GM23338 (cell line): Measurements from ENCODE around the gene EEPD1.

ENCODE experiments used
- CREB1 ChIP-seq: fragments of 250-450 bp; sonication (Bioruptor Pico); IDR thresholded peaks from 2 replicates; pipeline ENCODE4 v1.5.0; 2020; ENCODE audit warnings: low read depth, mild to moderate bottlenecking, moderate library complexity
- CTCF ChIP-seq, 2 experiments: fragments of 200-600 bp in 1 of 2; sonication (generic) in 1 of 2; conservative IDR thresholded peaks; 2 replicates each; pipeline versions ENCODE4 v1.5.1 to v1.6.1; 2016 to 2017; ENCODE audit warnings: antibody characterized with exemption in 2 of 2, low read depth in 2 of 2, mild to moderate bottlenecking in 2 of 2, moderate library complexity in 1 of 2
- EZH2 ChIP-seq: fragments of 200-600 bp; sonication (generic); IDR thresholded peaks from one replicate; pipeline ENCODE4 v1.8.0; 2017; ENCODE audit warnings: antibody characterized with exemption, mild to moderate bottlenecking, low read depth; ENCODE audit not compliant: unreplicated experiment
- EZH2phosphoT487 ChIP-seq: fragments of 200-600 bp; sonication (generic); IDR thresholded peaks from one replicate; pipeline ENCODE4 v1.8.1; 2018; ENCODE audit warnings: antibody characterized with exemption; ENCODE audit not compliant: unreplicated experiment
- JUNB ChIP-seq: IDR thresholded peaks from one replicate; pipeline ENCODE4 v1.6.1; 2016; ENCODE audit warnings: antibody characterized with exemption; ENCODE audit not compliant: unreplicated experiment
- POLR2AphosphoS5 ChIP-seq: IDR thresholded peaks from 2 replicates; pipeline ENCODE4 v1.6.1; 2016; ENCODE audit warnings: antibody characterized with exemption, low read depth
- REST ChIP-seq: IDR thresholded peaks from one replicate; pipeline ENCODE4 v1.6.1; 2018; ENCODE audit warnings: antibody characterized with exemption; ENCODE audit not compliant: unreplicated experiment
- STAT1 ChIP-seq: IDR thresholded peaks from one replicate; pipeline ENCODE4 v1.6.1; 2016; ENCODE audit warnings: antibody characterized with exemption; ENCODE audit not compliant: unreplicated experiment
- TF ChIP-seq, protein P1 (sequence below): fragments of 250-450 bp; sonication (Bioruptor Pico); IDR thresholded peaks from 2 replicates; pipeline ENCODE4 v1.5.0; 2020; ENCODE audit warnings: mild to moderate bottlenecking, moderate library complexity
- TF ChIP-seq, protein P2 (sequence below): IDR thresholded peaks from 2 replicates; pipeline ENCODE4 v1.6.1; 2016; ENCODE audit warnings: antibody characterized with exemption

DNA sequence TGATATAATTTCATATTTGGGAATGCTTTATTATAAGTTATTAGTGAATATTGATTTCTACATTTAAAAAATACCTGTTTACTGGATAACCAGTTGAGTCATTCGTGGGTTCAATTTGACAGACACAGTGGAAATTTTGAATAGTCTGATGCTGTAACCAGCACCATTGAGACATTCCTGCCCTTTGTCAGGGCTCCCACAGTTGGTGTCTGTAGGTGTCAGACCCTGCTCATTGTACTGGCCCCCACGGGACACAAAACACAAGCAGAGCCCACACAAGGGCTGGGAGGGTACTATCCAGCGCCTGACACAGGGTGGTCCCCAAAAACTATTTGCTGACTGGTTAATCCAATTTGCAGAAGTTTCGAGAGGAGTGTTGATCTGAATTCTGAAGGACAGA is 35.9 kb downstream of the EEPD1 start:
- no peak for TF ChIP-seq CTCF (conservative IDR thresholded peaks at IDR 0.05; ENCODE audit: low read depth in 2 of 2)
- TF ChIP-seq POLR2AphosphoS5: no peak
- TF ChIP-seq REST: no peak
- TF ChIP-seq CREB1 (CRISPR knock-in tag): no peak
- TF ChIP-seq EZH2phosphoT487: no peak
- TF ChIP-seq EZH2: no peak
- no peak for TF ChIP-seq JUNB
- TF ChIP-seq, protein P1, sequence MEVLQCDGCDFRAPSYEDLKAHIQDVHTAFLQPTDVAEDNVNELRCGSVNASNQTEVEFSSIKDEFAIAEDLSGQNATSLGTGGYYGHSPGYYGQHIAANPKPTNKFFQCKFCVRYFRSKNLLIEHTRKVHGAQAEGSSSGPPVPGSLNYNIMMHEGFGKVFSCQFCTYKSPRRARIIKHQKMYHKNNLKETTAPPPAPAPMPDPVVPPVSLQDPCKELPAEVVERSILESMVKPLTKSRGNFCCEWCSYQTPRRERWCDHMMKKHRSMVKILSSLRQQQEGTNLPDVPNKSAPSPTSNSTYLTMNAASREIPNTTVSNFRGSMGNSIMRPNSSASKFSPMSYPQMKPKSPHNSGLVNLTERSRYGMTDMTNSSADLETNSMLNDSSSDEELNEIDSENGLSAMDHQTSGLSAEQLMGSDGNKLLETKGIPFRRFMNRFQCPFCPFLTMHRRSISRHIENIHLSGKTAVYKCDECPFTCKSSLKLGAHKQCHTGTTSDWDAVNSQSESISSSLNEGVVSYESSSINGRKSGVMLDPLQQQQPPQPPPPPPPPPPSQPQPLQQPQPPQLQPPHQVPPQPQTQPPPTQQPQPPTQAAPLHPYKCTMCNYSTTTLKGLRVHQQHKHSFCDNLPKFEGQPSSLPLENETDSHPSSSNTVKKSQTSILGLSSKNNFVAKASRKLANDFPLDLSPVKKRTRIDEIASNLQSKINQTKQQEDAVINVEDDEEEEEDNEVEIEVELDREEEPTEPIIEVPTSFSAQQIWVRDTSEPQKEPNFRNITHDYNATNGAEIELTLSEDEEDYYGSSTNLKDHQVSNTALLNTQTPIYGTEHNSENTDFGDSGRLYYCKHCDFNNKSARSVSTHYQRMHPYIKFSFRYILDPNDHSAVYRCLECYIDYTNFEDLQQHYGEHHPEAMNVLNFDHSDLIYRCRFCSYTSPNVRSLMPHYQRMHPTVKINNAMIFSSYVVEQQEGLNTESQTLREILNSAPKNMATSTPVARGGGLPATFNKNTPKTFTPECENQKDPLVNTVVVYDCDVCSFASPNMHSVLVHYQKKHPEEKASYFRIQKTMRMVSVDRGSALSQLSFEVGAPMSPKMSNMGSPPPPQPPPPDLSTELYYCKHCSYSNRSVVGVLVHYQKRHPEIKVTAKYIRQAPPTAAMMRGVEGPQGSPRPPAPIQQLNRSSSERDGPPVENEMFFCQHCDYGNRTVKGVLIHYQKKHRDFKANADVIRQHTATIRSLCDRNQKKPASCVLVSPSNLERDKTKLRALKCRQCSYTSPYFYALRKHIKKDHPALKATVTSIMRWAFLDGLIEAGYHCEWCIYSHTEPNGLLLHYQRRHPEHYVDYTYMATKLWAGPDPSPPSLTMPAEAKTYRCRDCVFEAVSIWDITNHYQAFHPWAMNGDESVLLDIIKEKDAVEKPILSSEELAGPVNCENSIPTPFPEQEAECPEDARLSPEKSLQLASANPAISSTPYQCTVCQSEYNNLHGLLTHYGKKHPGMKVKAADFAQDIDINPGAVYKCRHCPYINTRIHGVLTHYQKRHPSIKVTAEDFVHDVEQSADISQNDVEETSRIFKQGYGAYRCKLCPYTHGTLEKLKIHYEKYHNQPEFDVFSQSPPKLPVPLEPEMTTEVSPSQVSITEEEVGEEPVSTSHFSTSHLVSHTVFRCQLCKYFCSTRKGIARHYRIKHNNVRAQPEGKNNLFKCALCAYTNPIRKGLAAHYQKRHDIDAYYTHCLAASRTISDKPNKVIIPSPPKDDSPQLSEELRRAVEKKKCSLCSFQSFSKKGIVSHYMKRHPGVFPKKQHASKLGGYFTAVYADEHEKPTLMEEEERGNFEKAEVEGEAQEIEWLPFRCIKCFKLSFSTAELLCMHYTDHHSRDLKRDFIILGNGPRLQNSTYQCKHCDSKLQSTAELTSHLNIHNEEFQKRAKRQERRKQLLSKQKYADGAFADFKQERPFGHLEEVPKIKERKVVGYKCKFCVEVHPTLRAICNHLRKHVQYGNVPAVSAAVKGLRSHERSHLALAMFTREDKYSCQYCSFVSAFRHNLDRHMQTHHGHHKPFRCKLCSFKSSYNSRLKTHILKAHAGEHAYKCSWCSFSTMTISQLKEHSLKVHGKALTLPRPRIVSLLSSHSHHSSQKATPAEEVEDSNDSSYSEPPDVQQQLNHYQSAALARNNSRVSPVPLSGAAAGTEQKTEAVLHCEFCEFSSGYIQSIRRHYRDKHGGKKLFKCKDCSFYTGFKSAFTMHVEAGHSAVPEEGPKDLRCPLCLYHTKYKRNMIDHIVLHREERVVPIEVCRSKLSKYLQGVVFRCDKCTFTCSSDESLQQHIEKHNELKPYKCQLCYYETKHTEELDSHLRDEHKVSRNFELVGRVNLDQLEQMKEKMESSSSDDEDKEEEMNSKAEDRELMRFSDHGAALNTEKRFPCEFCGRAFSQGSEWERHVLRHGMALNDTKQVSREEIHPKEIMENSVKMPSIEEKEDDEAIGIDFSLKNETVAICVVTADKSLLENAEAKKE (CRISPR knock-in tag): no peak
- TF ChIP-seq, protein P2, sequence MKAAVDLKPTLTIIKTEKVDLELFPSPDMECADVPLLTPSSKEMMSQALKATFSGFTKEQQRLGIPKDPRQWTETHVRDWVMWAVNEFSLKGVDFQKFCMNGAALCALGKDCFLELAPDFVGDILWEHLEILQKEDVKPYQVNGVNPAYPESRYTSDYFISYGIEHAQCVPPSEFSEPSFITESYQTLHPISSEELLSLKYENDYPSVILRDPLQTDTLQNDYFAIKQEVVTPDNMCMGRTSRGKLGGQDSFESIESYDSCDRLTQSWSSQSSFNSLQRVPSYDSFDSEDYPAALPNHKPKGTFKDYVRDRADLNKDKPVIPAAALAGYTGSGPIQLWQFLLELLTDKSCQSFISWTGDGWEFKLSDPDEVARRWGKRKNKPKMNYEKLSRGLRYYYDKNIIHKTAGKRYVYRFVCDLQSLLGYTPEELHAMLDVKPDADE: no peak
- no peak for TF ChIP-seq STAT1
